Stimulated activated CD4-positive, alpha-beta T cell treated with anti-CD3 and anti-CD28 coated beads, Interleukin-12 subunit alpha, Interleukin-12 subunit beta, amount 100 ng/mL, for 48 hours (primary cell): ENCODE measurements around the gene ATRNL1.

ENCODE experiments used
- DNase-seq, 3 donors: peaks; one replicate each; pipeline ENCODE4 v3.0.0-alpha.2; 2020; ENCODE audit warnings: low read depth in 2 of 3, low spot score in 1 of 3

ATRNL1 gene, protein sequence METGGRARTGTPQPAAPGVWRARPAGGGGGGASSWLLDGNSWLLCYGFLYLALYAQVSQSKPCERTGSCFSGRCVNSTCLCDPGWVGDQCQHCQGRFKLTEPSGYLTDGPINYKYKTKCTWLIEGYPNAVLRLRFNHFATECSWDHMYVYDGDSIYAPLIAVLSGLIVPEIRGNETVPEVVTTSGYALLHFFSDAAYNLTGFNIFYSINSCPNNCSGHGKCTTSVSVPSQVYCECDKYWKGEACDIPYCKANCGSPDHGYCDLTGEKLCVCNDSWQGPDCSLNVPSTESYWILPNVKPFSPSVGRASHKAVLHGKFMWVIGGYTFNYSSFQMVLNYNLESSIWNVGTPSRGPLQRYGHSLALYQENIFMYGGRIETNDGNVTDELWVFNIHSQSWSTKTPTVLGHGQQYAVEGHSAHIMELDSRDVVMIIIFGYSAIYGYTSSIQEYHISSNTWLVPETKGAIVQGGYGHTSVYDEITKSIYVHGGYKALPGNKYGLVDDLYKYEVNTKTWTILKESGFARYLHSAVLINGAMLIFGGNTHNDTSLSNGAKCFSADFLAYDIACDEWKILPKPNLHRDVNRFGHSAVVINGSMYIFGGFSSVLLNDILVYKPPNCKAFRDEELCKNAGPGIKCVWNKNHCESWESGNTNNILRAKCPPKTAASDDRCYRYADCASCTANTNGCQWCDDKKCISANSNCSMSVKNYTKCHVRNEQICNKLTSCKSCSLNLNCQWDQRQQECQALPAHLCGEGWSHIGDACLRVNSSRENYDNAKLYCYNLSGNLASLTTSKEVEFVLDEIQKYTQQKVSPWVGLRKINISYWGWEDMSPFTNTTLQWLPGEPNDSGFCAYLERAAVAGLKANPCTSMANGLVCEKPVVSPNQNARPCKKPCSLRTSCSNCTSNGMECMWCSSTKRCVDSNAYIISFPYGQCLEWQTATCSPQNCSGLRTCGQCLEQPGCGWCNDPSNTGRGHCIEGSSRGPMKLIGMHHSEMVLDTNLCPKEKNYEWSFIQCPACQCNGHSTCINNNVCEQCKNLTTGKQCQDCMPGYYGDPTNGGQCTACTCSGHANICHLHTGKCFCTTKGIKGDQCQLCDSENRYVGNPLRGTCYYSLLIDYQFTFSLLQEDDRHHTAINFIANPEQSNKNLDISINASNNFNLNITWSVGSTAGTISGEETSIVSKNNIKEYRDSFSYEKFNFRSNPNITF (N-terminal part only)

DNA sequence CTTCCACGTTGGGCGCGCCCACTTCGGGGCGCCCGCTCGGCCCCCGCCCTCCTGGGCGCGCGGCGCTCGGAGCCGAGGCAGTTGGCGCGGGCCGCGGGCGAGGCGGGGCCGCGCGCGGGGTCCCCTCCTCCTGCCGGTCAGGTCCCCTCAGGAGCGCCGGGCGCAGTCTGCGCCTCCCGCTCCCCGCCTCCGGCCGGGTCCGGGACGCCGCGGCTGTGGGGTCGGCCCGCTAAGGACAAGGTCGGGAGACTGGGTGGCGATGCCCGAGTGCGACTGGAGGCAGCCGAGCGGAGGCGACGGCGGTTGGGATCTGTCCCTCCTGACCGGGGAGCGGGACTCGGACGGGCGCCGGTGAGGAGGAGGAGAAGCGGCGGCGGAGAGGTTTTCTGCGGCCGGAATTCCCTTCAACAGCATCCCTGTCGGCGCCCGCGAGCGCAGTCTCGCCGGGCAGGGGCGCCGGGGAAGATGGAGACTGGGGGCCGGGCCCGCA, at the start of gene ATRNL1:
Gene ATRNL1 (plus strand): TSS at position 80 of the 490 bp plus-strand sequence. CDS start 386 bp downstream, at position 466.
- DNase-seq = no peak

GRCh38 chr10:115043719-115044118, 49.4 kb upstream of the ATRNL1 start:
- no peak for DNase-seq

- no peak for DNase-seq
Measured at GRCh38 chr10:115044891-115045290, 48.3 kb upstream of the ATRNL1 start.

- no peak for DNase-seq
Measured at GRCh38 chr10:115045499-115045898, 47.7 kb upstream of the ATRNL1 start.

DNA sequence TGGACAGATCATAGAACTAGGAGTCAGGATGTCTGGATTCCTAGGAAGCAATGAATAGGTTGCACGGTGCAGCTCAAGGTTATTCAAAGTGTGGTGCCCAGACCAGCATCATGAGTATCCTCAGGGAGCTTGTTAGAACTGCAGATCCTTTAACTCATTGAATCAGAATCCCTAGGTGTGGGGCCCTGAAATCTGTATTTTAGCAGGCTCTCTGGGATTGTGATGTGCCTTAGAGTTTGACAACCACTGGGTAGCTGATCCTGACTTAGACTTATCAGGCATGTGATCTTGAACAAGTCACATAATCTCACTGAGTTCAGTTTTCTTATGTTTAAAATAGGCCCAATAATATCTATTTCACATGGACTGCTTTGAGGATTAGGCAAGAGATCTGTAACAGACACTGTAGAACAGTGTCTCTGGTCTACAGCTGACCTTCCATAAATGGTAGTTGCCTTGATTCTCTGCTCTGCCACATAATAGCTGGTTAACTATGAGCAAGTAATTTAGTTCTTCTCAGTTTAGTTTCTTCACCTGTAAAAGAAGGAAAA, 46.4 kb upstream of the ATRNL1 start:
- DNase-seq = no peak

DNA sequence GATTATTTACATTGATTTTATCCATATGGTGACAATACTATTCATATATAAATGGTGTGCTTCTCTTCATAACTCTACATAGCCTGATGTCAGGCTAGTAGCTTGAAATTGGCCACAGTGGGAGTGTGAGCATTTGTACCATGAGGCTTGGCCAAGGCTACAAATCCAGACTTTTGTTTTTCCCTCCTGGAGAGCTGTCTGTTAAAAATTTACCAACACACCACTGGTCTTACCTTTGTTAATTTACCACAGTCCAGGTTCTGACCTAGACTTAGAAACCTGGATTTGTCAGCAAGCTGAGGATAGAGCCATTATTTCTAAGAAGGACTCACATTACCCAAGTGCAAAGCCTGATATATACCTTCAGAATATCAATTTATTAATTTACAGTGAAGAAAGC, 45.5 kb upstream of the ATRNL1 start:
- DNase-seq = no peak

- DNase-seq = no peak
Measured at GRCh38 chr10:115049318-115049717, 43.8 kb upstream of the ATRNL1 start.

DNA sequence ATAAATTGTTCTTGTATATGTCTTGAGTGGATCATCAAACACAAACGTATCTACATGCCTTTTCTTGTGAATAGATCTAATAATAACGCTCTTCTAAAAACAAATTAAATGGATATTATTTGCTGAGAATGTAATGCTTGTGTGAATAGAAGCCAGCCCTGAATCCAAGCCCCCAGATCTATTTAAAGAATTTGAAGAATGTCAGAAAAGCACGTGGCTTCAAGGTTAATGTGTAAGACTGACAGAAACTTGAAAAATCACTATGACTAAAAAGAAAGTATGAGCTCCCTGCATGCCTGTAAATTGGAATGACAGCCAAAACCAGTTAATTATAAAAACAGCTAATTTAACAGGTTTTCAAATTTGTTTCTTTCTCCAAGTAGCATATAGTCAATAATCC, 43.2 kb upstream of the ATRNL1 start:
- DNase-seq = no peak

DNA sequence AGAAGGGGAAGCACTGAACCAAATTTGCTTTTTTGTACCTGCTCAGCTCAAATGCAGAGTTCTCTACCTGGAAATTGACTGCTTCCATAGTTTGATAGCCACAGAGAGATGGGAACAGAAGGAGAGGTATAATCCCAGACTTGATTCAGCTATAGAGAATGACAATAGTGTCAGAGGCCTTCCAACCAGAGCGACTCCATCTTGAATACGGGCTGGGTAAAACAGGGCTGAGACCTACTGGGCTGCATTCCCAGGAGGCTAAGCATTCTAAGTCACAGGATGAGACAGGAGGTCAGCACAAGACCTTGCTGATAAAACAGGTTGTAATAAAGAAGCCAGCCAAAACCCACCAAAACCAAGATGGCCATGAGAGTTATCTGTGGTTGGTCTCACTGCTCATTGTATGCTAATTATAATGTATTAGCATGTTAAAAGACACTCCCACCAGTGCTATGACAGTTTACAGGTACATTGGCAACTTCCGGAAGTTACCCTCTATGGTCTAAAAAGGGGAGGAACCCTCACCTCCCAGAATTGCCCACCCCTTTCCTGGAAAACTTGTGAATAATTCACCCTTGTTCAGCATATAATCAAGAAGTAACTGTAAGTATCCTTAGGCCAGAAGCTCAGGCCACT, 42.7 kb upstream of the ATRNL1 start:
- DNase-seq = no peak

GRCh38 chr10:115051216-115051615, 41.9 kb upstream of the ATRNL1 start:
- DNase-seq = no peak

DNA sequence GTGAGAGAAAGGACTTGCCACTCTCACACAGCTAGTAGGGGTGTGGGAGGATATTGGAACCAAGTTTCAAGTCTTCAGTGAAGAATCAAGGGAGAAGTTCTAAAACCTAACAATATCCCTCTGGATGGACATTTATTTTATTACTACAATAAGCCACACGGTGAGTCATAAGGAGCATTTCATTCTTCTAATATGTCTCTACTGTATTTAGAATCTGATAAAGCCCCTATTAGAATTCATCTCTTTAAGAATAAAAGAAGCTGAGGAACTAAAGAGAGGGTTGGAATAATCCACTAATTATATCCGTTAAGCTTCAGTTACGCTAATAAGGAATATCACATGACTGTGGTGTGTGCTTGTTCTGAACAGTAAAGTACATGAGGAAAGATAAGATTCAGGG, 40.9 kb upstream of the ATRNL1 start:
- no peak for DNase-seq

DNA sequence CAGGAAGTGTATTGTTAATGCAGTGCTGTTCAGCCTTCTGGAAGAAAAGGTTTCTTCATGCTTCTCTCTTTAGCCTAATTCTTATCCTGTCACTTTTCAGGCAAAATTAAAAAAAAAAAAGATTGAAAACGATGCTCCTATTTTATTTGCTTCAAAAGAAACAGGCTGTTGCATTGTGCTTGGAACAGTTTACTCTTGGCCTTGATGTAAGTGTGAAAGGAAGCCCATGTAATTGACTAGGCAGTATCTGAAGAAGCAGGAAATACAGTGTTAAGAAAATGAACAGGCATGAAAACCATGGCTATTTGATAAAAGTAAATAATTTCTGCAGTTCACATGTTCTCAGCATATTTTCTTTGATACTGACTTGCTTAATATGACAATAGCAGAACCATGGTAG, 40.4 kb upstream of the ATRNL1 start:
- no peak for DNase-seq

DNA sequence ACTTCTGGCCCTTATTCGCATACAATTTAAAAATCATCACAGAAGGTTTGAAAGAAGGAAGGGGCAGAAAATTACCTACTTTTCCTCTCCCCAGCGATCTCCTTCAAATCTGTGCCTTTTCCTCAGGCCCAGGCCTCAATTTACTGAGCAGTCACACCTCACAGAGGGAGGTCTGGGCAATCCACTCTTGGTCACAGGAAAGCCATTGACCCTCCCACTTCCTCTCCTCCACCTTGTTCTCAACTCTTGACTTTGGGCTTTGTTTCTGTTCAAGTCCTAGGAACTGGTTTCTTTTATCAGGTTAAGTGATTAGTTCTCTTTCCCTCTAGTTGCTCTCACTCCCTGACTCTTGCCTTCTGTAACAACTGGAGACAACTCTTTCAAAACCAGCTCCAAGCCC, 37.0 kb upstream of the ATRNL1 start:
- DNase-seq = no peak

DNA sequence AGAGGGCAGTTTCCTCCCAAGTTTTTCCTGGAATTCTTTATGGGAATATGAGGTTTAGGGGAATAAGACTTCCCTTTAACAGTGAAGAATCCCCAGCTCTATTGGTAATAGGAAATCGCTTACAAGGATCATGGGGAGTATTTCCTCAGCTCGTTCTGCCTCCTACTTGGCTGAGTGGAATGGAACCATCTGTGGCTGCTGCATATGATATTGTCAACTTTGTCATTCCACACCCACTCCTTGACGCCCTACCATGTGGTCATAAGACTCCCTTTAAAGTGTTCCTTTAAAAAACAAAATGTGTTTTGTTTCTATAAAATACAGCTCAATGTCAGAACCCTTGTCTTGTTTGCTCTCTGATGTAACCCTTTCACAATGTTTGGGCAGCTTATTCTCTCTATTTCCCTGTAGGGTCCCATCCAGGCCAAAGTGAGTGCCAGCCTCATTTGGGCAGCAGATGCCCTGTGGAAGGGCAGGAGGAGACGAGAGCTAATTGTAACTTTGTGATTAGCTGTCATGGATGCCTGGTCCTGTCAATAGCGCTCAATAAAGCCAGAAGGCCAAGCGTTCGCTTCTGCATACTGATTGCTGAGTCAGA, 33.8 kb upstream of the ATRNL1 start:
- no peak for DNase-seq

GRCh38 chr10:115063701-115064658, 29.2 kb upstream of the ATRNL1 start:
- no peak for DNase-seq

DNA sequence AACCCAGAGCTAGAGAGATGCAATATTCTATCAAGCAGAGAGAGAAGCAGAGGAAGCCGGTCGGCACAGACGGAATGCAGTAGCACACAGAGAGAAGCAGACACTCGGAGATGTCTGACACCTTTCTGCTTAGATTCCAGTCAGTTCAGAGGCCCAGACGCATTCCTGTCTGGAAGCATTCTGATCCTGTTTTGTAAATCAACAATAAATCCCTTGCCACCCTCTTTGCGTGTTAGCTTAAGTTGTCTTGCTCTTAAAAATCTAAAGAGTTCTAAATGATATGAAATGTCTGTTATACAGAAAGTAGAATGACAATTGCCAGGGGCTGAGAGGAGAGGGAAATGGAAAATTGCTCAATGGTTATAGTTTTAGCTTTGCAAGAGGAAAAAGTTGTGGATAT, 27.4 kb upstream of the ATRNL1 start:
- no peak for DNase-seq

DNA sequence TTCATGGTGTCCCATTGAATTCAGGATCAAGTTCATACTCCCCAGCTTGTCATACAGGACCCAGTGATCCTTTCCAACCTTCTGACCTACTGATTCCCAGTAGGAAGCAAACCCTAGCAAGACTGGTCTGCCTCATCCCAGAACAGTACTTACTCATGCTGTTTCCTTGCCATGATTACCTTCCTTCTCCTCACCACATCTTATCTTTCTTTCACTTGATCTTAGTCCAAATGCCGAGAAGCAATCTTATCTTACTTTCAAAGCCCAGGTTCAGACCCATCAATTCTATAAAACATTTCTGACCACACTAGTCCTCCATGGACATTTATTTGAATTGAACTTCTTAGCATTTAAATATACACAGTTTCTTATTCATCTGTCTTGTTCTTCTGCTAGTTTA, 26.6 kb upstream of the ATRNL1 start:
- DNase-seq = no peak

GRCh38 chr10:115073796-115074195, 19.4 kb upstream of the ATRNL1 start:
- no peak for DNase-seq

- DNase-seq = no peak
Measured at GRCh38 chr10:115082506-115082905, 10.7 kb upstream of the ATRNL1 start.
